HUES48 (cell line): Measurements from ENCODE around the gene MEIOB.
"Not testable (repeated sequence)": the region's sequence is repeated elsewhere in the genome, so short reads cannot be mapped to it uniquely, and the experiment has no call there.

Experiments used
- H3K27ac ChIP-seq: one replicate; pipeline ENCODE4 v1.7.0; 2013; ENCODE audit warnings: low read depth, low read length, inconsistent platforms
- H3K27me3 ChIP-seq: 2 replicates; pipeline ENCODE4 v1.6.1; 2013; ENCODE audit warnings: mild to moderate bottlenecking, low read length; ENCODE audit not compliant: control insufficient read depth, insufficient read depth
- H3K36me3 ChIP-seq: 2 replicates; pipeline ENCODE4 v1.6.1; 2013; ENCODE audit warnings: low read length; ENCODE audit not compliant: control insufficient read depth, insufficient read depth
- H3K4me1 ChIP-seq: 2 replicates; pipeline ENCODE4 v1.6.1; 2013; ENCODE audit warnings: mild to moderate bottlenecking, low read length; ENCODE audit not compliant: control insufficient read depth, insufficient read depth
- H3K4me3 ChIP-seq: 2 replicates; pipeline ENCODE4 v1.5.1; 2013; ENCODE audit warnings: mild to moderate bottlenecking, low read depth, low read length
- H3K9ac ChIP-seq: 2 replicates; pipeline ENCODE4 v1.6.1; 2013; ENCODE audit warnings: mild to moderate bottlenecking, low read depth, low read length, moderate library complexity
- H3K9me3 ChIP-seq: 2 replicates; pipeline ENCODE4 v1.6.1; 2013; ENCODE audit warnings: low read length; ENCODE audit not compliant: control insufficient read depth, insufficient read depth

Gene MEIOB

GRCh38 chr16:1799263-1799662 is 72.7 kb downstream of the MEIOB start:
- H3K9me3 ChIP-seq, result peaks cover 23% of the 10 kb centered on the region
- not testable (repeated sequence) for H3K27me3 ChIP-seq, H3K4me1 ChIP-seq, H3K4me3 ChIP-seq, H3K36me3 ChIP-seq, H3K27ac ChIP-seq, H3K9ac ChIP-seq

GRCh38 chr16:1794908-1795666 is 76.9 kb downstream of the MEIOB start:
- H3K4me3 ChIP-seq, result no peak overlapping the region
- no peaks in the 10 kb centered on the region for H3K36me3 ChIP-seq
- no peaks in the 10 kb centered on the region for H3K27me3 ChIP-seq
- peaks cover 12% of the 10 kb centered on the region; the same call in 1 of the 2 replicates for H3K9me3 ChIP-seq
- no peaks in the 10 kb centered on the region for H3K4me1 ChIP-seq
- H3K9ac ChIP-seq, result no peak overlapping the region
- no peak overlapping the region for H3K27ac ChIP-seq

GRCh38 chr16:1794221-1794871 is 77.6 kb downstream of the MEIOB start:
- Histone ChIP-seq H3K27me3 (no peaks in the 10 kb centered on the region), H3K27ac (no peak overlapping the region), H3K4me1 (no peaks in the 10 kb centered on the region), H3K4me3 (no peak overlapping the region), H3K9me3 (peaks cover 12% of the 10 kb centered on the region; the same call in 1 of the 2 replicates), H3K36me3 (no peaks in the 10 kb centered on the region), H3K9ac (no peak overlapping the region)

- H3K9me3 ChIP-seq, result peaks cover 11% of the 10 kb centered on the region; the same call in 1 of the 2 replicates
- no peaks in the 10 kb centered on the region for H3K4me1 ChIP-seq
- H3K4me3 ChIP-seq, result no peak within 1 kb of the TSS
- H3K36me3 ChIP-seq, result peaks cover 6% of the 10 kb centered on the region
- H3K27me3 ChIP-seq, result no peaks in the 10 kb centered on the region
- H3K27ac ChIP-seq, result no peak within 1 kb of the TSS
- no peak within 1 kb of the TSS for H3K9ac ChIP-seq
These were observed 78.3 kb downstream of the MEIOB start, which contains the start of gene IGFALS for GRCh38 chr16:1793578-1794220. Gene IGFALS (minus strand): TSS chr16:1793705. CDS start chr16:1793652, 53 bp downstream.

GRCh38 chr16:1792836-1793577 is 79.0 kb downstream of the MEIOB start:
- Histone ChIP-seq H3K9me3 (peaks cover 4% of the 10 kb centered on the region; the same call in 1 of the 2 replicates), H3K27ac (no peak overlapping the region), H3K36me3 (peaks cover 9% of the 10 kb centered on the region), H3K4me3 (no peak overlapping the region), H3K4me1 (no peaks in the 10 kb centered on the region), H3K27me3 (no peaks in the 10 kb centered on the region), H3K9ac (no peak overlapping the region)

GRCh38 chr16:1791943-1792812 is 79.8 kb downstream of the MEIOB start:
- Histone ChIP-seq H3K27me3 (no peaks in the 10 kb centered on the region), H3K4me1 (no peaks in the 10 kb centered on the region), H3K9me3 (no peaks in the 10 kb centered on the region; the same call in 1 of the 2 replicates), H3K9ac (no peak overlapping the region), H3K4me3 (no peak overlapping the region), H3K36me3 (peaks cover 12% of the 10 kb centered on the region), H3K27ac (no peak overlapping the region)

- H3K27me3 ChIP-seq, result no peaks in the 10 kb centered on the region
- no peak overlapping the region for H3K4me3 ChIP-seq
- no peak overlapping the region for H3K9ac ChIP-seq
- H3K27ac ChIP-seq, result no peak overlapping the region
- H3K36me3 ChIP-seq, result peaks cover 15% of the 10 kb centered on the region
- no peaks in the 10 kb centered on the region for H3K9me3 ChIP-seq
- H3K4me1 ChIP-seq, result no peaks in the 10 kb centered on the region
These were observed 80.6 kb downstream of the MEIOB start for GRCh38 chr16:1791256-1791942.

- Histone ChIP-seq H3K27me3 (no peaks in the 10 kb centered on the region), H3K9ac (no peak overlapping the region), H3K4me1 (no peaks in the 10 kb centered on the region), H3K36me3 (peaks cover 15% of the 10 kb centered on the region), H3K4me3 (no peak overlapping the region), H3K27ac (no peak overlapping the region), H3K9me3 (no peaks in the 10 kb centered on the region)
These were observed 81.2 kb downstream of the MEIOB start for GRCh38 chr16:1790611-1791255.

- Histone ChIP-seq H3K9me3 (no peaks in the 10 kb centered on the region), H3K4me1 (no peaks in the 10 kb centered on the region)
These were observed 81.7 kb downstream of the MEIOB start for GRCh38 chr16:1790261-1790610.

More at GRCh38 chr16:1790261-1790610, 81.7 kb downstream of the MEIOB start:
- Histone ChIP-seq H3K36me3 (peaks cover 18% of the 10 kb centered on the region), H3K27ac (no peak overlapping the region), H3K4me3 (no peak overlapping the region), H3K27me3 (no peaks in the 10 kb centered on the region), H3K9ac (no peak overlapping the region)
